Measurements from ENCODE around the gene RAPGEF4. TPM values are rescaled to one million over a fixed set of nuclear protein-coding genes. Genes with fewer than 3 reads are reported as not detected.
A peak's percentile ranks its signal among the peaks of the same experiment; 100 is the strongest.

The RAPGEF4 gene
- total and polyA plus RNA-seq, 9 of the 15 experiments (the other 6 are each of a cell fraction or from before 2014, with no cell fraction given), result 0.04 to 0.33 (median 0.13) TPM; not detected in 6

DNA sequence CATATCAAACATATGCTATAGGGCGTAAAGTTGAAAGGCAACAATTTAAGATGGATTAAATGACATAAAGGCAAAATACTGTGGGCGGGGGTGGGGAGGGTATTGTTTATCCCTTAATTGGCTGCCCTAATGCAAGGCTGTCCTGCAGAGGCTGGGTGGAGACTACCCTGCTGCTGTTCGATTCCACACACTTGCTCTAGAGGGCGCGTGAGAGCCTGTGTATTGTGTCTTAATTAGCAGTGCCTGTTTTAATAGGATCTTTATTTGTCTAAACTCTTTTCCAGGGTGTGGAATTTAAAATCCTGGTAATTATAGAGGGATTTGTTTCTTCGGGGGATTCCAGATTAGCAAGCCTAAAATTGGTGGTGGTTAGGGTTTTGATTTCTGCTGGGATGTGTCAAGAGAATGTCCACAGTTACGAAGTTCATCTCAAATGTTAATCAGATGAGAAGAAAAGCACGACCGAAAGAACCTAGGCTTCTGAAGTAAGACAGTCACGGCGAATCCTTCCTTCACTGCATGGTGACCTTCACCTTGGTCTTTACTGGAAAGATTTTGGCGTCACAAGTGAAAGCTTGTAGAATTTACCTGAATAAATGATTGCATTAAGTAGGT, 236.5 kb downstream of the RAPGEF4 start:
- H3K4me2 ChIP-seq (ENCODE audit: insufficient read depth, low read length), result no peak overlapping the region
- no peaks in the 10 kb centered on the region for H4K20me1 ChIP-seq (replicated peaks; ENCODE audit: control insufficient read depth, insufficient read depth, low read length)
- peak; percentile 99 for ATAC-seq
- H3K4me3 ChIP-seq, result no peak overlapping the region
- POLR2A ChIA-PET, result no interaction called here
- no peaks in the 10 kb centered on the region for H3K4me1 ChIP-seq (replicated peaks in 1 of 2; ENCODE audit: control insufficient read depth in 2 of 2, insufficient read depth in 2 of 2, low read length in 2 of 2)
- DNase-seq (ENCODE audit: extremely low read depth in 1 of 4, low spot score in 3 of 4), result peak; percentile 66 to 76 (median 70)
- no peak overlapping the region for H3K9ac ChIP-seq (ENCODE audit: insufficient read depth in 1 of 2, low read depth in 2 of 2, low read length in 2 of 2)
- H3K27me3 ChIP-seq (ENCODE audit: control insufficient read depth in 2 of 2, insufficient read depth in 2 of 2, low read length in 2 of 2), result peaks cover 14 to 23% of the 10 kb centered on the region in 2 experiments
- BruUV-seq (replicated peaks), result no TSS peak
- CTCF ChIA-PET (ENCODE audit: low intra/inter-chr PET ratio), result interaction anchor here (0.6 to 0.7 kb wide), 3 partner anchors 62 to 168 kb away, joined by 3 read pairs; no protein-coding TSS in a partner anchor
- no peaks in the 10 kb centered on the region for H3K9me3 ChIP-seq (replicated peaks; ENCODE audit: control insufficient read depth, insufficient read depth, low read depth, low read length)
- in situ Hi-C loops (cut with MboI) (no loop called here), intact Hi-C loops (cut with micrococcal nuclease) (no loop called here)
- no peak overlapping the region for H3K27ac ChIP-seq (ENCODE audit: extremely low read depth, low read depth, low read length)
- no peaks in the 10 kb centered on the region for H3K36me3 ChIP-seq (ENCODE audit: control insufficient read depth, insufficient read depth, low read length)
- FAIRE-seq, result peak; percentile 79
- no peaks in the 10 kb centered on the region for H3K79me2 ChIP-seq (ENCODE audit: control insufficient read depth, insufficient read depth, low read length)
- 3% methylated on average over 12 of the region's 12 CpGs for WGBS (ENCODE audit: insufficient coverage, low coverage, missing lambda C conversion rate)
- no peak overlapping the region for H2AFZ ChIP-seq (ENCODE audit: low read depth, low read length)
- H3K9me1 ChIP-seq (ENCODE audit: control insufficient read depth, insufficient read depth, low read length), result no peaks in the 10 kb centered on the region
- TF ChIP-seq RBM17 (IDR thresholded peaks at IDR 0.05; ENCODE audit: borderline replicate concordance, low read depth, low read length) (no peak), KLF16 (IDR thresholded peaks at IDR 0.05) (peak; percentile 61; the same call in 1 of the 2 replicates), SNRNP70 (optimal IDR thresholded peaks at IDR 0.05; ENCODE audit: low read depth, low read length) (no peak), RAD21 (CRISPR knock-in tag; conservative IDR thresholded peaks at IDR 0.05 in 1 of 2, IDR thresholded peaks at IDR 0.05 in 1 of 2) (peak; percentile 31 to 62; a peak in 3 of 4 replicates)
- TF ChIP-seq, protein P1, sequence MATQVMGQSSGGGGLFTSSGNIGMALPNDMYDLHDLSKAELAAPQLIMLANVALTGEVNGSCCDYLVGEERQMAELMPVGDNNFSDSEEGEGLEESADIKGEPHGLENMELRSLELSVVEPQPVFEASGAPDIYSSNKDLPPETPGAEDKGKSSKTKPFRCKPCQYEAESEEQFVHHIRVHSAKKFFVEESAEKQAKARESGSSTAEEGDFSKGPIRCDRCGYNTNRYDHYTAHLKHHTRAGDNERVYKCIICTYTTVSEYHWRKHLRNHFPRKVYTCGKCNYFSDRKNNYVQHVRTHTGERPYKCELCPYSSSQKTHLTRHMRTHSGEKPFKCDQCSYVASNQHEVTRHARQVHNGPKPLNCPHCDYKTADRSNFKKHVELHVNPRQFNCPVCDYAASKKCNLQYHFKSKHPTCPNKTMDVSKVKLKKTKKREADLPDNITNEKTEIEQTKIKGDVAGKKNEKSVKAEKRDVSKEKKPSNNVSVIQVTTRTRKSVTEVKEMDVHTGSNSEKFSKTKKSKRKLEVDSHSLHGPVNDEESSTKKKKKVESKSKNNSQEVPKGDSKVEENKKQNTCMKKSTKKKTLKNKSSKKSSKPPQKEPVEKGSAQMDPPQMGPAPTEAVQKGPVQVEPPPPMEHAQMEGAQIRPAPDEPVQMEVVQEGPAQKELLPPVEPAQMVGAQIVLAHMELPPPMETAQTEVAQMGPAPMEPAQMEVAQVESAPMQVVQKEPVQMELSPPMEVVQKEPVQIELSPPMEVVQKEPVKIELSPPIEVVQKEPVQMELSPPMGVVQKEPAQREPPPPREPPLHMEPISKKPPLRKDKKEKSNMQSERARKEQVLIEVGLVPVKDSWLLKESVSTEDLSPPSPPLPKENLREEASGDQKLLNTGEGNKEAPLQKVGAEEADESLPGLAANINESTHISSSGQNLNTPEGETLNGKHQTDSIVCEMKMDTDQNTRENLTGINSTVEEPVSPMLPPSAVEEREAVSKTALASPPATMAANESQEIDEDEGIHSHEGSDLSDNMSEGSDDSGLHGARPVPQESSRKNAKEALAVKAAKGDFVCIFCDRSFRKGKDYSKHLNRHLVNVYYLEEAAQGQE (IDR thresholded peaks at IDR 0.05; ENCODE audit: borderline replicate concordance), result peak; percentile 24; the same call in 1 of the 2 replicates
- TF ChIP-seq, protein P1 (CRISPR knock-in tag; IDR thresholded peaks at IDR 0.05; ENCODE audit: low read depth), result no peak
- TF ChIP-seq, protein P2, sequence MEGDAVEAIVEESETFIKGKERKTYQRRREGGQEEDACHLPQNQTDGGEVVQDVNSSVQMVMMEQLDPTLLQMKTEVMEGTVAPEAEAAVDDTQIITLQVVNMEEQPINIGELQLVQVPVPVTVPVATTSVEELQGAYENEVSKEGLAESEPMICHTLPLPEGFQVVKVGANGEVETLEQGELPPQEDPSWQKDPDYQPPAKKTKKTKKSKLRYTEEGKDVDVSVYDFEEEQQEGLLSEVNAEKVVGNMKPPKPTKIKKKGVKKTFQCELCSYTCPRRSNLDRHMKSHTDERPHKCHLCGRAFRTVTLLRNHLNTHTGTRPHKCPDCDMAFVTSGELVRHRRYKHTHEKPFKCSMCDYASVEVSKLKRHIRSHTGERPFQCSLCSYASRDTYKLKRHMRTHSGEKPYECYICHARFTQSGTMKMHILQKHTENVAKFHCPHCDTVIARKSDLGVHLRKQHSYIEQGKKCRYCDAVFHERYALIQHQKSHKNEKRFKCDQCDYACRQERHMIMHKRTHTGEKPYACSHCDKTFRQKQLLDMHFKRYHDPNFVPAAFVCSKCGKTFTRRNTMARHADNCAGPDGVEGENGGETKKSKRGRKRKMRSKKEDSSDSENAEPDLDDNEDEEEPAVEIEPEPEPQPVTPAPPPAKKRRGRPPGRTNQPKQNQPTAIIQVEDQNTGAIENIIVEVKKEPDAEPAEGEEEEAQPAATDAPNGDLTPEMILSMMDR (IDR thresholded peaks at IDR 0.05 in 2 of 3, conservative IDR thresholded peaks at IDR 0.05 in 1 of 3; ENCODE audit: insufficient read depth in 2 of 3, low read depth in 1 of 3, low read length in 3 of 3), result peak; percentile 80 to 94 (median 84)
- TF ChIP-seq, protein P3, sequence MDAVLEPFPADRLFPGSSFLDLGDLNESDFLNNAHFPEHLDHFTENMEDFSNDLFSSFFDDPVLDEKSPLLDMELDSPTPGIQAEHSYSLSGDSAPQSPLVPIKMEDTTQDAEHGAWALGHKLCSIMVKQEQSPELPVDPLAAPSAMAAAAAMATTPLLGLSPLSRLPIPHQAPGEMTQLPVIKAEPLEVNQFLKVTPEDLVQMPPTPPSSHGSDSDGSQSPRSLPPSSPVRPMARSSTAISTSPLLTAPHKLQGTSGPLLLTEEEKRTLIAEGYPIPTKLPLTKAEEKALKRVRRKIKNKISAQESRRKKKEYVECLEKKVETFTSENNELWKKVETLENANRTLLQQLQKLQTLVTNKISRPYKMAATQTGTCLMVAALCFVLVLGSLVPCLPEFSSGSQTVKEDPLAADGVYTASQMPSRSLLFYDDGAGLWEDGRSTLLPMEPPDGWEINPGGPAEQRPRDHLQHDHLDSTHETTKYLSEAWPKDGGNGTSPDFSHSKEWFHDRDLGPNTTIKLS (IDR thresholded peaks at IDR 0.05; ENCODE audit: borderline replicate concordance, low read depth), result no peak

Measured in K562 (cell line).